ENCODE data around the gene FMNL1.

Gene FMNL1

DNA sequence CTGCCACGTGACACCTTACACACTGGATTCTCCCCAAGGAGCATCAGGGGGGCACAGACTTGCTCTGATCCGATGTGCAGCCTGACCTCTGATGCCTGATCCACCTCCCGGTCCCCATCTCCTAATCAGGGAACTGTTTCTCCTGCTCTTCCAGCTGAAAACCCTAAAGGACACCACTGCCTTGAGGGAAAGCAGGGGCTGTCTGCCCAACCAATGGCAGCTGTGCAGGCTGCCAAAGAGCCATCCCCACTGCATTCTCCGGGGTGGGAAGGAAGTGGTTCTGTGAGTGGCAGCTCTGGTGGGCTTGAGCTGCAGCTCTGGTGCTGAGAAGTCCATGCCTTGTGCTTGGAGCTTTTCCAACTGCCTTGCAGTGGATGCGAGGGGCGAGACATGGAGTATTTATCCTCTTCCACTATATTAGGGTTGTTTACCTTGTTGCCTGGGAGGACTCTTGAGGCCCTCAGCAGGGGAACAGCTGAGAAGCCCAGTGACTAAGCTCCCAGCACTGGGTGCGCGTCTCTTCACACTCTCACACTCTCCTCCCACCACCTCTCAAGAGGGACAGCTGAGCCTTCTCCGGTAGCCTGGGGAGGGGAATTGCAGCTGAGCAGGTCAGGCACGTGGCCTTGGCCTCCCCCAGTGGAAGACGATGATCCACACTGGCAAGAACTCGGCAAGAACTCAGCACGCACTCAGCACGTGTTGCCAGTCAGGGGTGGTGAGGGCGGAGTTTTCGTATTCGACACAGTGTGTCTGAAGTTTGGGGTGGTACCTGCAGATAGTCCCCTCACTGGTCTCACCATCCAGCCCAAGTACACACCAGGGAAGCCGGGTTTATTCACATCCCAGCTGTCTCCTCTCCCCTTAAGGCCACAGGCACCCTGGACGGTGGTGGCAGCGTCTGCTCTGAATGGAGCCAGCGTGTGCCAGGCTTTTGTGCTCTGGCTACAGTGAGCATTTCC is 61.3 kb downstream of the FMNL1 start:
- Histone ChIP-seq H3K27ac (ENCODE audit: low read depth, low read length) (peak overlapping the region; percentile 85), H3K4me3 (ENCODE audit: low read depth in 1 of 2, low read length in 2 of 2) (peak overlapping the region in 1 of 2 donors; percentile 31), H3K4me1 (ENCODE audit: insufficient read depth, low read length) (peaks cover 64% of the 10 kb centered on the region), H3K27me3 (ENCODE audit: control insufficient read depth in 1 of 2, insufficient read depth in 2 of 2, low read length in 2 of 2) (no peaks in the 10 kb centered on the region), H3K36me3 (ENCODE audit: insufficient read depth, low read length) (peaks cover 58% of the 10 kb centered on the region), H3K9me3 (ENCODE audit: low read length) (no peaks in the 10 kb centered on the region), H3K9ac (ENCODE audit: low read length) (no peak overlapping the region)

DNA sequence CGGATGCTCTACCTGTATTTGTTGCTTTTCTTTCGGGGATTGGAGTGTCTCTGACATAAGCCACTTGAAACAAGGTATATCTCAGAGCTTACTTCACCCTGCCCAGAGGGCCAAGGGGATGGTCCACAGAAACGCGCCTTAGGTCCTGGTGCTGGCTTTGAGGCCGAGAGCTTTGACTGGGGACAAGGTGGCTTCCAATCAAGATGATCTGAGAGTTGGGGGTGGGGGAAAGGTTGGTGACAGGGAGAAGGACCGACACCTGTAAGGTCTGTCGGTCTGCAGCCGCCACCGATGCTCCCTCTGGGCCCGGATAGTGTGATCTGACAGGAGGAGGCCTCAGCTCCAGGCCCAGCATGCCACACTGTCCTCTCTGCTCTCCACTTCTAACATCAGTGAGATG is 62.0 kb downstream of the FMNL1 start:
- no peaks in the 10 kb centered on the region for H3K9me3 ChIP-seq (ENCODE audit: low read length)
- H3K9ac ChIP-seq (ENCODE audit: low read length), result no peak overlapping the region
- peak overlapping the region; percentile 85 for H3K27ac ChIP-seq (ENCODE audit: low read depth, low read length)
- H3K4me3 ChIP-seq (ENCODE audit: low read depth in 1 of 2, low read length in 2 of 2), result peak overlapping the region in 1 of 2 donors; percentile 31
- peaks cover 64% of the 10 kb centered on the region for H3K4me1 ChIP-seq (ENCODE audit: insufficient read depth, low read length)
- H3K36me3 ChIP-seq (ENCODE audit: insufficient read depth, low read length), result peaks cover 58% of the 10 kb centered on the region
- no peaks in the 10 kb centered on the region for H3K27me3 ChIP-seq (ENCODE audit: control insufficient read depth in 1 of 2, insufficient read depth in 2 of 2, low read length in 2 of 2)

DNA sequence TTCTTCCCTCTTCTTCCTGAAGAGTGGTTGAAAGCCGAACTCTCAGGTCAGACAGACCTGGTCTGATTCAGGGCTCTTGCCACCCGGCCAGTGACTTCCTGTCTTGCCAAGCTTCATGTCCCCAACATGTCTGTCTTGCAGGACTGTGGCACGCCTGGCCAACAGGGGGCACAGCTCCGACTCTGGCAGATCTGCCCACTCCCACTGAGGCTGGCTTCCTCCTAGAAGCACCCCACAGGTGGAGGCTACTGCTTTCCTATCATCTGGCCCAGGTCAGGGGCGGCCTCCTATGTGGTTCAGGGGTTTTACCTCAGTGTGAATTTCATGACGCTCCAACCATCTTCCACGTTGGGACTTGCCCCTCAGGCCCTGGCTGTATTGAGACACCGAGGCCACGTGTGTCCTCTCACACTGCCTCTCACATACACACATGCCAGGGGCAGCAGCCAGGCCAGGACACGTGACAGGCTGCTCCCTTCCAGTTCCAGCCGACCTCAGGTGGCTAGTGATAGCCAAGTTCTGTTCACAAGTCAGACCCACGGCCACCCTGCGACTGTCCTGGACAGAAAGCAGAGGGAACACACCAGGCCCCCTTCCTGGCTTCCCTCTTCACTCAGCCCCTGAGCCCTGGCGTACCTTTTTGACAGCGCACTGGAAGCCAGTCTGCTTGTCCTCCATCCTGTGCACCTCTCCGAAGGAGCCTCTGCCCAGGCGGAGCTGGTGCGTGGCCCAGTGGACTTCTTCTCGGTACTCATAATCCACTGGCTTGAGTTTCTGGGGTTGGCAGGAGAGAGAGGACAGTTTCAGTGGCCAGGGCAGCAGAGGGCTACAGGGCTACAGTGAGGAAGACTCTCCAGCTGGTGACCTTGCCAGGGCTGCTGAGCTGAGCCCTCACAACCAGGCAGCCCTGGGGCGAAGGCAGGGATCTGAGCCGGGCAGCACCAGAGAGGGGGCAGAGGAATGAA is 62.8 kb downstream of the FMNL1 start:
- H3K27me3 ChIP-seq (ENCODE audit: control insufficient read depth in 1 of 2, insufficient read depth in 2 of 2, low read length in 2 of 2), result no peaks in the 10 kb centered on the region
- H3K4me1 ChIP-seq (ENCODE audit: insufficient read depth, low read length), result peaks cover 67% of the 10 kb centered on the region
- peaks cover 60% of the 10 kb centered on the region for H3K36me3 ChIP-seq (ENCODE audit: insufficient read depth, low read length)
- H3K9me3 ChIP-seq (ENCODE audit: low read length), result no peaks in the 10 kb centered on the region
- peak overlapping the region; percentile 85 for H3K27ac ChIP-seq (ENCODE audit: low read depth, low read length)
- H3K4me3 ChIP-seq (ENCODE audit: low read depth in 1 of 2, low read length in 2 of 2), result no peak overlapping the region
- no peak overlapping the region for H3K9ac ChIP-seq (ENCODE audit: low read length)

DNA sequence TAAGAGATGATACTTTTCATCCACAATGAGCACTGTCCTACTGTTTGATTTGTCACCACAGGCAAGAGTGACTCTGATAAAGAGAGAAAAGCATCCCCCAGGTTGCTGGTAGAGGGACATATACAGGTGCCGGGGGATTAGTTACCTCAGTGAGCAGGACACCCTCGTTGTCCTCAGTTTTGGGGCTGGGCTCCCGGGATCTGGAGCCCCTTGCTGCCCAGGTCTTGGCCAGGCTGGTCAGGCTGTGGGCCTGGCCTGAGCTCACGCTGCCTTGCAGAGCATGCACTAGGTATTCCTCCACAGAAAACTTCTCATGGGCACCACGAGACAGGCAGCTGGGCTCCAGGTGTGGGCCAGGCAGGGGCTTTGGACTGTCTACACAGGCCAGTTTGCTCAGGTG is 64.6 kb downstream of the FMNL1 start:
- Histone ChIP-seq H3K9ac (ENCODE audit: low read length) (no peak overlapping the region), H3K9me3 (ENCODE audit: low read length) (no peaks in the 10 kb centered on the region), H3K36me3 (ENCODE audit: insufficient read depth, low read length) (peaks cover 56% of the 10 kb centered on the region), H3K4me1 (ENCODE audit: insufficient read depth, low read length) (peaks cover 80% of the 10 kb centered on the region), H3K27me3 (ENCODE audit: control insufficient read depth in 1 of 2, insufficient read depth in 2 of 2, low read length in 2 of 2) (no peaks in the 10 kb centered on the region), H3K27ac (ENCODE audit: low read depth, low read length) (peak overlapping the region; percentile 70), H3K4me3 (ENCODE audit: low read depth in 1 of 2, low read length in 2 of 2) (no peak overlapping the region)

DNA sequence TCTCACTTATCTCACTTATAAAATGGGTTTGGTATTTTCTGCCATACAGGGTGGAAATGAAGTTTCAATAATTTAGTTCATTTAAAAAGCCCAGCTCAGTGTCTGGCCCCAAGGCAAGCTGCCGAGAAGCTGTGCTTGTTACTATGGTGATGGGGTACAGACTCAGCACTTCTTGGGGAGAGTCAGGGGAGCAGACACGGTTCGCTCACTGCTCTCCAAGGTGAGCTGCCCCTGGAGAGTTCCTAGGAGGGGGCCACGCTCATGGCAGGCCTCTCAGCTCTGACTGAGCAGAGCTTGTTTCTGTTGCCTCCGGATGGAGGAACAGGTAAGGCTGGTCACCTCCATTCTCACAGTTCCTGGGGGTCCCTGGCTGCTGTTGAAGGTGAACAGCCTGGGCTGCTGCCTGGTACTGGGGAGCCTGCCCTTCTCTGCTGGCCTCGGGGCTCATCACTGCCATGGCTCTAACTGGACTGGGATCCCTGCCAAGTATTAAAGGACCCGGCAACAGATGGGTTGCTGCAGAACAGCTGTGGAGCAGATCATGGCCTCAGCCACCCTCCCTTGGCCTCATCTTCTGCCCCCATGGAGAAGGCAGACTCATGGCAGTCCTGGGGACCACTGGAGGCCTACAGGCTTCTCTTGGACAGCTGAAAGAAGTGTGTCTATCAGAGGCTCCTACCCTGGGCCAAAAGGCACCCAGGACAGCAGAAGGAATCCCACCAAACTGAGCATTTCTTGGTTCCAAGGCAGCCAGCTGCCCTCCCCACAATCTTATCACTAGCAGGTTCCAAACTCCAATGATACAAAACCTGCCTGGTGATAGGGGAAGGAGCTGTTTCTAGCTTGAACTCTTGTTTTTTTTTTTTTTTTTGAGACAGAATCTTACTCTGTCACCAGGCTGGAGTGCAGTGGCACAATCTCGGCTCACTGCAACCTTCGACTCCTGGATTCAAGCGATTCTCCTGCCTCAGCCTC is 66.1 kb downstream of the FMNL1 start:
- H3K27ac ChIP-seq (ENCODE audit: low read depth, low read length), result peak overlapping the region; percentile 70
- no peak overlapping the region for H3K4me3 ChIP-seq (ENCODE audit: low read depth in 1 of 2, low read length in 2 of 2)
- no peaks in the 10 kb centered on the region for H3K9me3 ChIP-seq (ENCODE audit: low read length)
- peaks cover 87% of the 10 kb centered on the region for H3K4me1 ChIP-seq (ENCODE audit: insufficient read depth, low read length)
- no peak overlapping the region for H3K9ac ChIP-seq (ENCODE audit: low read length)
- H3K27me3 ChIP-seq (ENCODE audit: control insufficient read depth in 1 of 2, insufficient read depth in 2 of 2, low read length in 2 of 2), result no peaks in the 10 kb centered on the region
- H3K36me3 ChIP-seq (ENCODE audit: insufficient read depth, low read length), result peaks cover 52% of the 10 kb centered on the region

DNA sequence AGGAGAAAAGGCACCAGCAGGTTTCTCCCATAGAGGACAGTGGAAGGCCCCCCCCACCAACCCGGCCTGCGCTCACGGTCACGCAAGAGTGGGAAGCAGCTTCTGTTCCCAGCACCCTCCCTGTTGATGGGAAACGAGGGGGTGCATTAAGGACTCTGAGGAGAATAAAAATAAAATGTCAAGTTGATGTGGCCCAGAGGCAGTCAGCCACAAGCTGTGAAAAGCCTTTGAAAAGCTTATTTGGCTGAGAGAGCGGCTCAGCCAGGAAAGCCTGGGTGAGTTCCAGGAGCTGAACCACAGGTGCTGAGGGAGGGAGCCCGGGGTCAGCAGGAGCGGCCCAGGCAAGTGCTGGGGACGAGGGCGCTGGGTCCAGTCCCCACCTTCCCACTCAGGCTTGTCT is 67.1 kb downstream of the FMNL1 start:
- Histone ChIP-seq H3K4me1 (ENCODE audit: insufficient read depth, low read length) (peaks cover 87% of the 10 kb centered on the region), H3K9ac (ENCODE audit: low read length) (peak overlapping the region; percentile 44), H3K4me3 (ENCODE audit: low read depth in 1 of 2, low read length in 2 of 2) (no peak overlapping the region), H3K27me3 (ENCODE audit: control insufficient read depth in 1 of 2, insufficient read depth in 2 of 2, low read length in 2 of 2) (no peaks in the 10 kb centered on the region), H3K27ac (ENCODE audit: low read depth, low read length) (peak overlapping the region; percentile 70), H3K9me3 (ENCODE audit: low read length) (no peaks in the 10 kb centered on the region), H3K36me3 (ENCODE audit: insufficient read depth, low read length) (peaks cover 43% of the 10 kb centered on the region)

DNA sequence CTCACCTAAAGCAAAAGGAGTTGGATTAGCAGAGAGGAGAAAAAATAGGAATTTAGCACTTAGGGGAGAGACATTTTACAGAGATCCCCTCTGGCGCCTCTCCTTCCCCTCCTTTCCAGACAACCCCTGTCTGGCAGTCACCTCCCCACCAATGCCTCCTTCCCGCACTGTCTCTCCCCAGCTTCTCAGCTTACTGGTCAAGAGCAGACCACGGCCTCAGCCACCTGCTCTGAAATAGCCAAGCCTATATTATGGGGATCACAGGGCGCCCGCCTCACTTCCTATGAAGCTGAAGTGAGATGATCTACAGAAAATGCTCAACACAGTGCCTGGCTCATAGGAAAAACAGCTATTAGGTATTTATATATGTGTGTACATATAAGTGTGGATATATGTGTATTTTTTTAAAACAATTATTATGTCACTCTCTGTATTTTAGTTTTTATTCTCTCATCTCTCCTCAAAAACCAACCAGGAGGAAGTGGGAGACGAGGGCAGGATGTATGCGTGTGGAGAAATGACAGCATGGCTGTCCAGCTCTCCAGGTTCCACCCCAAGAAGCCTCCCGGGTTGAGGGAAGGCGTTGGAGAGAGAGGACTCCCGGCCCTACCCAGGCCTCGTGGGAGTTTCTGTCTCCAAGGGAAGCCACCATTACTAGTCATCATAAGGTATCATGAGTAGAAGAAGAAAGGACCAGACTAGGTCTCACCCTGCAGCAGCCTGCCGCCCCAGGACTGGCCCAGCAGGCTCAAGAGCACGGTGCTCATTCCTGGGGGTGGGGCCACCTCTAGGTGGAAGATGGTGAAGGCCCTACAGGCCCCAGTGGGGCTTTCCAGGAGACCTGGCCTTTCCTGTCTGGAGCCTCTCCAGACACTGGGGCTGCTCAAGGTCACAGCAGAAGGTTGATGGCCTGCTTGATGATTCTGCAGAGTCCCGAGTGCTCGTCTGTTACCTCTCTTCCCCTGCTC is 67.9 kb downstream of the FMNL1 start:
- H3K4me1 ChIP-seq (ENCODE audit: insufficient read depth, low read length), result peaks cover 87% of the 10 kb centered on the region
- peaks cover 35% of the 10 kb centered on the region for H3K36me3 ChIP-seq (ENCODE audit: insufficient read depth, low read length)
- no peaks in the 10 kb centered on the region for H3K27me3 ChIP-seq (ENCODE audit: control insufficient read depth in 1 of 2, insufficient read depth in 2 of 2, low read length in 2 of 2)
- peak overlapping the region; percentile 70 for H3K27ac ChIP-seq (ENCODE audit: low read depth, low read length)
- no peak overlapping the region for H3K4me3 ChIP-seq (ENCODE audit: low read depth in 1 of 2, low read length in 2 of 2)
- no peaks in the 10 kb centered on the region for H3K9me3 ChIP-seq (ENCODE audit: low read length)
- peak overlapping the region; percentile 44 for H3K9ac ChIP-seq (ENCODE audit: low read length)

DNA sequence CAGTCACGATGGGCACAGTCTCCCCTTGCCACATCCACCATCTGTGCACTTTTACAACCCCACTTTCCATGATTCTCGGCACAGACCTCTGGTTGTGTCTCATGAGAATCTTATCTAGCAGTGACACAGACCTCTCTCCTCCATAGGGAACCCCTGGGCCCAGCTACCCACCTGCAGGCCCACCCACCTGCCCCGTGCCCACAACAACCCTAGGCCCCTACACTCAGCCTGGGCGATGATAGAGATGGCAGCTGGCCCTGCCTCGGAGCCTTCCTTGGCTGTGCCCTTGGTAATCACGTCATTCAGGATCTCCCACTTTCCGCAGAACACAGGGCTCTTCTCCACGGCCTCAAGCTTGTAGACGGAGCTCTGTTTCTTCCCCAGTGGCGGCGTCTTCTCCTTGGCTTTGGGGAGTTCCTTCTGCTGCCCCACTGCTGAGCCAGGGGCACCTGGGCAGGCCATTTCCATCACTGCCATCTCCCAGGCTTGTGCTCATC is 68.6 kb downstream of the FMNL1 start:
- no peaks in the 10 kb centered on the region for H3K9me3 ChIP-seq (ENCODE audit: low read length)
- peak overlapping the region; percentile 70 for H3K27ac ChIP-seq (ENCODE audit: low read depth, low read length)
- H3K4me1 ChIP-seq (ENCODE audit: insufficient read depth, low read length), result peaks cover 87% of the 10 kb centered on the region
- H3K27me3 ChIP-seq (ENCODE audit: control insufficient read depth in 1 of 2, insufficient read depth in 2 of 2, low read length in 2 of 2), result no peaks in the 10 kb centered on the region
- H3K4me3 ChIP-seq (ENCODE audit: low read depth in 1 of 2, low read length in 2 of 2), result no peak overlapping the region
- H3K36me3 ChIP-seq (ENCODE audit: insufficient read depth, low read length), result peaks cover 29% of the 10 kb centered on the region
- H3K9ac ChIP-seq (ENCODE audit: low read length), result no peak overlapping the region

DNA sequence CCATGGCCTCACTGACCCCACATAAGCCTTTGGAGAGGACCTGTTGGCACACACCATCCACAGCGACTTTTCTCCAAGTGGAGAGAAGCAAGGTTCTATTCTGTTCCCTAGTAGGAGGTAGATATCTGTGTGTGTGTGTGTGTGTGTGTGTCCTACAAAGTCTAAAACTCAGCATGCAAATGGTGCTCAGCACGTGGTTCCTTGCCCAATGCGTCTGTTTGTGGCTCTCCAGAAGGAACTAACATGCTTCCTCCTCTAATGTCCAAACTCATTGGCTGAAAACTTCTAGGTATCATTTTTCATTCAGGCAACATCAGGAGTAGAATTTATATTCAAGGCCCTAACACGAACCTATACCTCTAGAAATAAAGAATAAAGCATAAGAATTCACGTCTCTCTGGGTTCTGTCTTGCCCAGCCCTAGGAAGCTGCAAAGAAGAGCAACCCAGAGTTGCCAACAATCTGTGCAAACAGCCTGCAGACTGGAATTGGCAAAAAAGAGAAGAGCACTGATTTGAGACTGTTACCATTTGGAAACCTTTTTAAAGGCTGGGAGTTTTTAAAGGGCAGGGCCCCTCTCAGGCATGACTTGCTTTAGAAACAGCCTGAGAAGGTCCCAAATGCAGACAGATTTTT is 69.6 kb downstream of the FMNL1 start:
- no peaks in the 10 kb centered on the region for H3K27me3 ChIP-seq (ENCODE audit: control insufficient read depth in 1 of 2, insufficient read depth in 2 of 2, low read length in 2 of 2)
- H3K4me1 ChIP-seq (ENCODE audit: insufficient read depth, low read length), result peaks cover 97% of the 10 kb centered on the region
- no peaks in the 10 kb centered on the region for H3K9me3 ChIP-seq (ENCODE audit: low read length)
- H3K9ac ChIP-seq (ENCODE audit: low read length), result no peak overlapping the region
- peak overlapping the region; percentile 70 for H3K27ac ChIP-seq (ENCODE audit: low read depth, low read length)
- no peak overlapping the region for H3K4me3 ChIP-seq (ENCODE audit: low read depth in 1 of 2, low read length in 2 of 2)
- peaks cover 32% of the 10 kb centered on the region for H3K36me3 ChIP-seq (ENCODE audit: insufficient read depth, low read length)

Measured in muscle layer of colon (tissue), 2 donors.